Liver (tissue), 3 donors: ENCODE data around the gene PIK3R5.

Experiments used
- EGR1 ChIP-seq, 2 donors: IDR thresholded peaks; 2 replicates each; pipeline ENCODE4 v1.6.1; 2016 to 2018; ENCODE audit warnings: antibody characterized with exemption in 2 of 2, low read depth in 2 of 2
- JUND ChIP-seq, 2 donors: IDR thresholded peaks; 2 replicates each; pipeline ENCODE4 v1.6.1; 2016; ENCODE audit warnings: antibody characterized with exemption in 2 of 2
- RAD21 ChIP-seq, 2 donors: IDR thresholded peaks; 2 replicates each; pipeline ENCODE4 v1.6.1; 2016; ENCODE audit warnings: antibody characterized with exemption in 2 of 2, mild to moderate bottlenecking in 2 of 2
- SP1 ChIP-seq: IDR thresholded peaks from 2 replicates; pipeline ENCODE4 v1.6.1; 2018; ENCODE audit warnings: antibody characterized with exemption, mild to moderate bottlenecking
- TAF1 ChIP-seq: conservative IDR thresholded peaks from 2 replicates; pipeline ENCODE4 v1.6.1; 2016; ENCODE audit warnings: antibody characterized with exemption, mild to moderate bottlenecking
- YY1 ChIP-seq: IDR thresholded peaks from 2 replicates; pipeline ENCODE4 v1.6.1; 2016; ENCODE audit warnings: antibody characterized with exemption, mild to moderate bottlenecking
- TF ChIP-seq, protein P1 (sequence below): fragments of 150-350 bp; IDR thresholded peaks from 2 replicates; pipeline ENCODE4 v1.5.1; 2017; ENCODE audit warnings: improper control_type of control experiment, low read depth, low read length; ENCODE audit not compliant: missing input control
- donor health status: healthy.
- donor health status: healthy.

DNA sequence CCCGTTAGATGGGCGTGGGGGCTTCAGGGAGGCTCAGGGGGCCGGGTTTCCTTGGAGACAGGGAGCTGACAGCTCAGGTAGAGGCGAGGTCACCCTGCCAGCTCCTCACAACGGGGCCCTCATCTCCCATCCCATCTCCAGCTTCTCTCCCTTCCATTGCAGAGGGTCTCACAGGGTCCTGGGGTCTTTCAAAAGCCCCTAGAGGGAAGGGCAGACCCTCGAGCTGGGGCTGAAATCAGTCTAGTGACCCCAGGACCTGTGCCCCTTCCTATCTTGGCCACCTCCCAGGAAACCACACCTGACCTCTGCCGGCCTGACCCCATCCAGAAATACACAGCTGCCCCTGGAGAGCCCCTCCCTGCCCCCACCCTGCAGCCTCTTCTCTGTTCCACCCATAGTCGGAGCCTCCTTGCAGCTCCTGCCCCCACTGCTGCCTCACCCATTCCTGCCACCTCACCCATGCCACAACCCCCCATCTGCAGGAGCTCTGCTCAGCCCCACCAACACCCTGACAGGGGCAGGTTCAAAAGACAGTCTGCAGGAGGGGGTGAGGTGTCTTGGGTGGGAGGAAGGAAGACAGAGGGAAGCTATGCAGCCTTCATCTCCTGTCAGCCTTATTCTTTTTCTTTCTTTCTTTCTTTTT is 23.4 kb downstream of the PIK3R5 start:
- TF ChIP-seq, protein P1, sequence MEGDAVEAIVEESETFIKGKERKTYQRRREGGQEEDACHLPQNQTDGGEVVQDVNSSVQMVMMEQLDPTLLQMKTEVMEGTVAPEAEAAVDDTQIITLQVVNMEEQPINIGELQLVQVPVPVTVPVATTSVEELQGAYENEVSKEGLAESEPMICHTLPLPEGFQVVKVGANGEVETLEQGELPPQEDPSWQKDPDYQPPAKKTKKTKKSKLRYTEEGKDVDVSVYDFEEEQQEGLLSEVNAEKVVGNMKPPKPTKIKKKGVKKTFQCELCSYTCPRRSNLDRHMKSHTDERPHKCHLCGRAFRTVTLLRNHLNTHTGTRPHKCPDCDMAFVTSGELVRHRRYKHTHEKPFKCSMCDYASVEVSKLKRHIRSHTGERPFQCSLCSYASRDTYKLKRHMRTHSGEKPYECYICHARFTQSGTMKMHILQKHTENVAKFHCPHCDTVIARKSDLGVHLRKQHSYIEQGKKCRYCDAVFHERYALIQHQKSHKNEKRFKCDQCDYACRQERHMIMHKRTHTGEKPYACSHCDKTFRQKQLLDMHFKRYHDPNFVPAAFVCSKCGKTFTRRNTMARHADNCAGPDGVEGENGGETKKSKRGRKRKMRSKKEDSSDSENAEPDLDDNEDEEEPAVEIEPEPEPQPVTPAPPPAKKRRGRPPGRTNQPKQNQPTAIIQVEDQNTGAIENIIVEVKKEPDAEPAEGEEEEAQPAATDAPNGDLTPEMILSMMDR: no peak
- TF ChIP-seq RAD21 (IDR thresholded peaks at IDR 0.05): no peak
- TF ChIP-seq SP1: no peak
- no peak for TF ChIP-seq YY1
- no peak for TF ChIP-seq TAF1
- no peak for TF ChIP-seq JUND (IDR thresholded peaks at IDR 0.05)
- no peak for TF ChIP-seq EGR1 (IDR thresholded peaks at IDR 0.05; ENCODE audit: low read depth in 2 of 2)
